GM12875 (cell line): Measurements from ENCODE around the gene ARID4A.

Experiments
- H3K4me3 ChIP-seq: one replicate; pipeline ENCODE4 v1.5.1; 2011; ENCODE audit warnings: low read depth, low read length, control low read depth
- TF ChIP-seq, protein P1 (sequence below): IDR thresholded peaks from 2 replicates; pipeline ENCODE4 v1.5.1; 2011; ENCODE audit warnings: low read depth, mild to moderate bottlenecking, control low read depth, inconsistent platforms, low read length, moderate library complexity, borderline replicate concordance; ENCODE audit not compliant: insufficient read depth

The ARID4A gene

GRCh38 chr14:58272588-58273372 is 25.6 kb upstream of the ARID4A start:
- H3K4me3 ChIP-seq = no peak overlapping the region
- TF ChIP-seq, protein P1, sequence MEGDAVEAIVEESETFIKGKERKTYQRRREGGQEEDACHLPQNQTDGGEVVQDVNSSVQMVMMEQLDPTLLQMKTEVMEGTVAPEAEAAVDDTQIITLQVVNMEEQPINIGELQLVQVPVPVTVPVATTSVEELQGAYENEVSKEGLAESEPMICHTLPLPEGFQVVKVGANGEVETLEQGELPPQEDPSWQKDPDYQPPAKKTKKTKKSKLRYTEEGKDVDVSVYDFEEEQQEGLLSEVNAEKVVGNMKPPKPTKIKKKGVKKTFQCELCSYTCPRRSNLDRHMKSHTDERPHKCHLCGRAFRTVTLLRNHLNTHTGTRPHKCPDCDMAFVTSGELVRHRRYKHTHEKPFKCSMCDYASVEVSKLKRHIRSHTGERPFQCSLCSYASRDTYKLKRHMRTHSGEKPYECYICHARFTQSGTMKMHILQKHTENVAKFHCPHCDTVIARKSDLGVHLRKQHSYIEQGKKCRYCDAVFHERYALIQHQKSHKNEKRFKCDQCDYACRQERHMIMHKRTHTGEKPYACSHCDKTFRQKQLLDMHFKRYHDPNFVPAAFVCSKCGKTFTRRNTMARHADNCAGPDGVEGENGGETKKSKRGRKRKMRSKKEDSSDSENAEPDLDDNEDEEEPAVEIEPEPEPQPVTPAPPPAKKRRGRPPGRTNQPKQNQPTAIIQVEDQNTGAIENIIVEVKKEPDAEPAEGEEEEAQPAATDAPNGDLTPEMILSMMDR = peak; percentile 11; the same call in 1 of the 2 replicates

DNA sequence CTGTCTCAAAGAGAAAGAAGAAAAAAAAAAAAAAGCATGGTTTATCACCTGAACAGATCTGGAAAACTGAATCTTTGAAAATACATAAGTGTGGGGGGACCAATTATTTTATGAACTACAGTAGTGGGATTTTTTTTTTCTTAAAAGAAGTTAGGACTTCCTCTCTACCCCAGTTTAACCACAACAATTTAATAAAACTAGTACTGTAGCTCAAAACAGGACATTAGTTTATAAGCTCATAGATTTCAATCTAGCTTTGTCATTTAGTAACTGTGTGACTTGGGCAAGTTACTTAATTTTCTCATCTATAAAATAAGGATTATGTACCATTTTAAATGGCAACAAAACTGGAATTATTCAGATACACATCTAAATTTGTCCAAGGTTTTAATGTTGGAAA is 23.5 kb upstream of the ARID4A start:
- no peak overlapping the region for H3K4me3 ChIP-seq
- TF ChIP-seq, protein P1 = no peak

DNA sequence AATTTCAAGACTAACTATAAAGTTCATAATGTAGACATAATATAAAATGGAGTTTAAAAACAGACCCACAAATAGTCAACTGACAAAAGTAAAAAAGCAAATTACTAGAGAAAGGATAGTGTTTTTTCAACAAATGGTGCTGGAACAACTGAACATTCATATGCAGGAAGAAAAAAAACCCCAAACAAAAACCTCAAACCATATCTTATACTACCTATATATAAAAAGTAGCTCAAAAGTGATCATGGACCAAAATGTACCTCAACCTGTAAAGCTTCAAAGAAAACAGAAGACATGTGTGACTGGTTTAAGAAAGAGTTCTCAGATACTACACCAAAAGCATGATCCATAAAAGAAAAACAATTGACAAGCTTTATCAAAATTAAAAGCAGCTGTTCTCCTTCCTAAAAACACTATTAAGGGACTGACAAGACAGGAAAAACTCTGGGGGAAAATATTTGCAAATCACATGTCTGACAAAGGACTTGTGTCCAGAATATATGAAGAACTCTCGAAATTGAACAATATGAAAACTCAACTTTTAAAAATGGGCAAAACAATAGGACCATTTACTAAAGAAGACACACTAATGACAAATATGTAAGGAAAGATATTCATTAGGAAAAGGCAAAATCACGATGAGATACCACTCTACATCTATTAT is 22.7 kb upstream of the ARID4A start:
- H3K4me3 ChIP-seq = no peak overlapping the region
- TF ChIP-seq, protein P1 = no peak

DNA sequence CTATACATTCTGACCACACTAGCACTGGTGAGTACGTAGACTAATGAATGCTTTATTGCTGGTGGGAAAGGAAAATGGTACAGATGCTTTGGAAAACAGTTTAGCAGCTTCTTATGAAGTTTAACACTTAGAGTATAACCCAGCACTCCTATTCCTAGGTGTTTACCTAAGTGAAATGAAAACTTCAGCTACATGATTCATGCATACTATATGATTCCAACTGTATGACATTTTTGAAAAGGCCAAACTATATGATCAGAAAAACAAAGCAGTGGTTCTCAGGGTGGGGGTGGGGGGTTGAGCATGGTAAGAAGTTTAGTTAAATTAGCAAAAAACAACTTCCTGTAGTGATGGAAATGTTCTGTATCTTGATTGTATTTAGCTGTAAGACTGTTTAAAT is 22.1 kb upstream of the ARID4A start:
- no peak overlapping the region for H3K4me3 ChIP-seq
- TF ChIP-seq, protein P1 = no peak

- no peak overlapping the region for H3K4me3 ChIP-seq
- TF ChIP-seq, protein P1 = no peak
Measured at GRCh38 chr14:58278177-58278576, 20.2 kb upstream of the ARID4A start.

DNA sequence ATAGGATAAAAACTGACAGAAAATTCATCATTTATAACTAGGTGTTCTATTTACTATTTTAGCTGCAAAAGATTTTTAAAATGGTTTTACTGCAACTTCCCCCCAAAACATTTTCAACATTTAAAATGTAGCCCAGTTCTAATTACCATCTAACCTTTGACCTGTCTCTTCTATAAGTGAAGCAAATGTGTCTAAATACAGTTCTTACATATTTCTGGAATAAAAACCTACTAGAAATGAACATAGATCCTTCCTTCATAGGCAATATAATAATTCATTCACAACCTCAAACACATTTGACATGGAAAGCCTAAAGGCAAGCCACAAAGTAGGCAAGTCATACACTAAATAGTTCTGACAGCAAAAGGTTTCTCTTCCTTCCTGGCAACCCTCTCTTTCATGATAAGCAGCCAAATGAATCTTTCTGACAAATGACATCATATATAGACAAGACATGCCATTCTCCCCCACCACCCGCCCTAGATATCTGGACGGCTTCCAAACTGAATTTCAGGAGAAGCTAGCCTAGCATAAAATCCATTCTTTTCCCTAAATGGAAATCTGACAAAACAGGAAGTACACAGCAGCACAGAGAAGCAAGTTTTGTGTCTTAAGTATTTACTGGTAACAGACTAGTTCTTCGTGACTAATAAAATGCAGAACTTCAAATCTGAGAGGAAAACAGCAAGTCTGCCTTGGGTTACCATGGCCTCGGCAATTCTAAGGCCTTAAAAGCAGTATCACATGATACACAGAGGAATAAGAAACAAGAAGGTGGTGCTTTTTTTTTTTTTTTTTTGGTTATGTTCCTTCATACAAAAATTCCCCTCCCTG is 17.2 kb upstream of the ARID4A start:
- no peak overlapping the region for H3K4me3 ChIP-seq
- TF ChIP-seq, protein P1 = no peak
